HG02885 (cell line): ENCODE results near the gene SURF6.
"Not testable (repeated sequence)": the region's sequence is repeated elsewhere in the genome, so short reads cannot be mapped to it uniquely, and the experiment has no call there.

Experiments used
- ATAC-seq: cut with Tn5 transposase; IDR thresholded peaks from one replicate; pipeline ENCODE4 v1.9.1; 2021; ENCODE audit warnings: mild to moderate bottlenecking; ENCODE audit not compliant: unreplicated experiment, poor library complexity

Gene SURF6

GRCh38 chr9:133348718-133349573 lies 13.0 kb upstream of the SURF6 start:
- ATAC-seq = no peak

DNA sequence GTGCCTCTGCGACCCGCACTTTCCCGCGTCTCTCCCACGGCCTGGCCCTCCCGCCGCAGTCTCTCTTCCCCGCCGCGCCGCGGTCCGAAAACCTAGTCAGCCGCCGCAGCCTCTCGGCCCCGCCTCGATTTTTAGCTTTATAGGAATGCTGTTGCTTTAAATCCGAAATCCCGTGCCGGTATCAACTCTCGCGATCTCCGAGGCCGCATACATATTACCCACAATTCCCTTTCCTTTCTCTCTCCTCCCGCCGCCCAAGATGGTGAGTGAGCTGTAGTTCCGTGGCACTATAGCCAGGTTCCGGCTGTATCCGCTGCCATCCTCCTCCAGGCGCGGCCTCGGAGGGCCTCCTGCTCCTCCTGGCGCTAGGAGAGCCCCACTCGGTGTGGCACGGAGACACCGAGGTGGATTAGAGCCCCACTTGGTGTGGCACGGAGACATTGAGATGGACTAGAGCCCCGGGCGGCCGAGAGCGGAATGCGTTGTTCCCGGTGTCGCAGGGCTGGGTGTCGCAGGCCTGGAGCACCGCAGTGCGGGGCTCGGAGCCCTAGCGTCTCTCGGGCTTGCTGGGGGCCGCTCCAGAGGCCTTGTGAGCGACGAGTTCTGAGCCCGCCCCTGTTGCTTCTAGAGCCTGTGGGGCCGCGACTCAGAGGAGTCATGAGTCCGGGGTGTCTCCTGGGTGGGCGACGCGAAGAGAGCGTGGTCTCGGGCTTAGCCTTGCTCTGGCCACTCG lies 12.2 kb upstream of the SURF6 start, which contains the start of the genes MED22 and RPL7A:
Gene MED22 (minus strand): TSS at position 147 of the 733 bp plus-strand sequence. CDS start 1,469 bp downstream, outside the sequence.
Gene RPL7A (plus strand): TSS at position 234 of the 733 bp plus-strand sequence. CDS start 26 bp downstream, at position 260.
- peak; percentile 71 for ATAC-seq

DNA sequence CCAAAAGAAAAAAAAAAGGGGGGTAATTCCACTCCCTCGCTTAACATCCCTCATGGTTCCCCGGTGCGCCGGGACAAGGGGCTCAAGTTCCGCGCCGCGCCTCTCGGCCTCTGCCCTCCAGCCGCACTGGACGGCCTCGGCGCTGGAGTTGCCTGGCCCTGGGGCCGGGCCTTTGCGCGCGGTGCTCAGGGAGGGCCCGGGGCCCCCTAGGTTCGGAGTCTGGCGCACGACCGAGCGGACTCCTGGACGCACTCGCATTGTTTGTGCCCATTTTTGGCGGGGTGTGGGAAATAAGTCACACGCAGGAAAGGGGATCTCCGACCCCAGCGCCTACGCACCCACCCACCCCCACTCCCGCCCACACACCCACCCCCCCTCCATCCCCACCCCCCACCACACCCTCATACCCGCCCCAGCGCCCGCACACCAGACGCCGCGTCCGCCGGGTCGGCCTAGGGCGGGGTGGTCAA lies 11.6 kb upstream of the SURF6 start:
- peak; percentile 28 for ATAC-seq

DNA sequence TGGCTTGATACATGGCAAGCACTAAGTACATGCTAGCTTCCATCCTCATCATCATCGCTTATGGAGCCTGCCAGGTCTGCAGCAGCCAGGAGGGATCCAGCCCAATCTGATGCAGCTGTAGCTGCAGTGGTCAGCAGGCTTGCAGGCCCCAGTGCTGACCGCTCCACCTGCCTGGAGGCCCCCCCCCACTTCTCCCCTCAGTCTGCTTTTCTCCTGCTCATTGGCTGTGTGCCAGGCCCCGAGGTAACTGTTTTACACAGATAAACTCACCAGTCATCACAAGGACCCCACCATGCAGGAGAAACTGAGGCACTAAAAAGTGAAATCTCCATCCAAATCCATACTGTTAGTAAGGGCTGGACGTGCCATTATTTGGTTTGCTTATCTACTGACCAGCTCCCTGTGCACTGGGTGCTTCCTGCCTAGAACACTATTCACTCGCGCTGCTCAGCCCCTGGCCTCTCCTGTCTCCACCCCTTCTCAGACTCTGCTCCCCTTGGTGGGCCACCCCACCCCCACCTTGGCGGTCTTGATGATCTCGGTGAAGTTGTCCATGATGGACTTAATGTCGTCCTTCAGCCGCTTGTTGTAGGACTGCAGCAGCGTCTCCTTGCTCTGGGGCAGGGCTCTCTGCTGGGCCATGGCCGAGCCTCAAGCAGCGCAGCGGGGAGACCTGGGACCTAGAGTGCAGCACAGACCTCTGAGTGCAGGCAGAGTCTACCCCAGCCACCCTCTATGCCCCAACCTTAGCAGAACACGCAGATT lies 10.2 kb upstream of the SURF6 start:
- ATAC-seq = no peak

GRCh38 chr9:133345596-133345995 lies 9.6 kb upstream of the SURF6 start:
- ATAC-seq = no peak

- ATAC-seq = no peak
Observed at GRCh38 chr9:133344979-133345378, 9.0 kb upstream of the SURF6 start.

DNA sequence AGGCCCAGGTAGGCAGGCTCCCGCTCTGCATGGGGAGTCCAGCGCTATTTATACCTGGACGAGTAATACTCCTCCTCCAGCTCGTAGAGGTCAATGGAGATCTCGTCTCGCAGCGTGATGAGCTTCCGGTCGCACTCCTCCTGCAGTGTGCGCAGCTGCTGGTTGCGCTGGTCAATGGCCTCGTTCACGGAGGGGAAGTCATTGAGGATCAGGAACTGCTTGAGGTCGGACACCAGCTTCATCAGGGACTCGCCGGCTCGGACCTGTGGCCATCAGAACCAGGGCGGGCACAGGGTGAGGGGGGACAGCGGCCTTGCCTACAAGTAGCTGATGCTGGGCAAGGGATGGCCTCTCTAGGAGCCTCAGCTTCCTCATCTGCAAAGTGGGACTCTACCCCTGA lies 8.1 kb upstream of the SURF6 start:
- ATAC-seq = no peak

GRCh38 chr9:133342570-133342969 lies 6.6 kb upstream of the SURF6 start:
- ATAC-seq = no peak

DNA sequence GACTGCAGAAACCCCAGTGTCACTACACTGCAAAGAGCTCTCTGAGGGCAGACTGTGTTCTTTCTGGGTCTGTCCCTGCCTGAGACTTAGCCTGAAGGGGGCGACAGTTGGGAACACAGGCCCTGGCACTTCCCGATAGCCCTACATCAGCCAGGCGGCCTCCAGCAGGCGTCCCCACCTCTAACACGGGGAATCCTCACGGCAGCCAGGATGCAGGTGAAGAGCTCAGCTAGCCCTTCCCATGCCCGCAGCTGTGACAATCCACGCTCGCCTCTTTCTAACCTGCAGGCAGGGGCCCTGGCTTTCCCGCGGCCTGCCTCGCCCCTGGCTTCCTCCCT lies 6.0 kb upstream of the SURF6 start:
- no peak for ATAC-seq

DNA sequence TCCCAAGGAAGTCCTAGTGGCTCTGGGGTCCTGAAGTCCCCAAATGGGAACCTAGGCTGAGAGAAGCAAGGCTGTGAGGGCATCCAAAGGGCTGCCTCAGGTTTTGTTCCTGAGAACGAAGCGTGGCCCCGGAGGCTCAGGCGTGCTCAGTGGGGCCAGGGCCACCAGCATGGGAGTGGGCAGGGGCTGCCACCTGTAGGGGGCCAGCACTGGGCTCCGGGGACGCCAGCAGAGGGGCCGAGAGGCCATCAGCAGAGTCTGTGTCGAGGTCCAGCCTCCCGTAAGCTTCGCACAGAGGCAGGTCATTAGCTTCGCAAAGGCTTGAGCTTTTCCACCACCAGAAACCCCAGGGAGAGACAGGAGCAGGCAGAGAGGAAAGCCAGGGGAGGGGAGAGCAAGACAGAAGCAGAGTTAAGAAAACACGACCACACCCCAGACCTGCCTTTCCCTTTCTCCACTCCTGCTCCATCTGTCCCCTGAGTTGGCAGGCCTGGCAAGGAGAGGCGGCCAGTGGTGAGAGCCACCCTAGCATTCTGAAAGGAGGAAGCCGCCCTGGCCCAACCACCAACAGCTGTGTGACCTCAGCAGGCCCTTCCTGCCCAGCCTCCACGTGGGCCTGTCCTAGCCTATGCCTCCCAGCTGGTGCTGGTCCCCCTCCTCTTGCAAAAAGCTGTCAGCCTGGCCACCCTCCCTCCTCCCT lies 5.5 kb upstream of the SURF6 start:
- no peak for ATAC-seq

- no peak for ATAC-seq
Observed at GRCh38 chr9:133340916-133341315, 4.9 kb upstream of the SURF6 start.

DNA sequence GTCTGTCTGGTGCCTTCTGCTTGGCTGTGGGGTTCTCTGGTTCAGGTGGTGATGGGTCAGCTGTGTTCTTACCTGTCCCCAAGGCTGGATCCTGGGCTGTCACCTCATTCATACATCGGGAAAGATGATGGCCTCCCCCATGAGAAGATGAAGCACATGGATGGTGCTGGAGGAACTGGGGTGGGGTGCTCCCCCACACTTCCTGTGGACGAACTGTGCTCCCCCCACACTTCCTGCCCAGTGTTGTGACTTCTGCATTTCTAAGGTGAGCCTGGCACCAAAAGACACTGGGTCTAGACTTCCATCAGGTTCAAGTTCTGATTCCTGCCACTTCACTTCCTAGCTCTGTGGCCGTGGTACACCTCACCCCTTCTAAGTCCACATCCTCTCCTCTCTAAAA lies 4.3 kb upstream of the SURF6 start:
- ATAC-seq = no peak

GRCh38 chr9:133339641-133340040 lies 3.7 kb upstream of the SURF6 start:
- no peak for ATAC-seq

- ATAC-seq = not testable (repeated sequence)
Observed at GRCh38 chr9:133334888-133335287, 1.1 kb downstream of the SURF6 start.

- ATAC-seq = no peak
Observed at GRCh38 chr9:133334161-133334560, 1.8 kb downstream of the SURF6 start.

GRCh38 chr9:133333566-133333965 lies 2.4 kb downstream of the SURF6 start:
- no peak for ATAC-seq

- ATAC-seq = no peak
Observed at GRCh38 chr9:133333011-133333410, 3.0 kb downstream of the SURF6 start.

GRCh38 chr9:133332381-133332730 lies 3.6 kb downstream of the SURF6 start:
- no peak for ATAC-seq

GRCh38 chr9:133331641-133332380 lies 4.2 kb downstream of the SURF6 start:
- ATAC-seq = no peak
